HEK293 (cell line): ENCODE data around the gene WWTR1.

Experiments used
- CTCF ChIA-PET: fragments of 350-600 bp; formaldehyde crosslinking; extraction: SDS; loops from one replicate; lab custom pipeline; 2021; ENCODE audit warnings: antibody characterized with exemption; lab: Yijun Ruan, JAX
- POLR2A ChIA-PET: fragments of 300-600 bp; formaldehyde crosslinking; extraction: SDS; loops from one replicate; lab custom pipeline; 2020; ENCODE audit warnings: antibody characterized with exemption, inconsistent platforms; lab: Yijun Ruan, JAX
- H3K27ac ChIP-seq: fragments of 200-500 bp; sonication (Bioruptor generic); 2 replicates; pipeline ENCODE4 v1.5.1; 2014; ENCODE audit warnings: low read depth, low read length, control low read depth, inconsistent platforms; ENCODE audit errors: extremely low read depth
- H3K36me3 ChIP-seq, 2 experiments: fragments of 200-500 bp in 1 of 2; sonication (Bioruptor generic) in 1 of 2; 1 replicate in 1 of 2; 2 replicates in 1 of 2; pipeline ENCODE4 v1.5.1; 2014 to 2017; ENCODE audit warnings: inconsistent platforms in 2 of 2, low read length in 2 of 2; ENCODE audit not compliant: control insufficient read depth in 2 of 2, insufficient read depth in 1 of 2
- H3K4me1 ChIP-seq: fragments of 200-500 bp; sonication (Bioruptor generic); 2 replicates; pipeline ENCODE4 v1.5.1; 2014; ENCODE audit warnings: mild to moderate bottlenecking, low read length, inconsistent platforms; ENCODE audit not compliant: control insufficient read depth, insufficient read depth
- H3K4me3 ChIP-seq: 2 replicates; pipeline ENCODE4 v1.5.1; 2011; ENCODE audit warnings: low read depth, mild to moderate bottlenecking, control low read depth, low read length, moderate library complexity
- H3K9me3 ChIP-seq: fragments of 200-500 bp; sonication (Bioruptor generic); 2 replicates; pipeline ENCODE4 v1.5.1; 2014; ENCODE audit warnings: low read depth, low read length, inconsistent platforms; ENCODE audit not compliant: control insufficient read depth, insufficient read depth
- BCL11A ChIP-seq: fragments of 450-650 bp; formaldehyde crosslinking; IDR thresholded peaks from 2 replicates; pipeline ENCODE4 v1.5.1; 2016; ENCODE audit warnings: low read depth, missing biosample characterization, missing genetic modification characterization
- HIC1 ChIP-seq: fragments of 450-650 bp; formaldehyde crosslinking; IDR thresholded peaks from 2 replicates; pipeline ENCODE4 v1.5.1; 2016; ENCODE audit warnings: missing biosample characterization, missing genetic modification characterization
- PRDM1 ChIP-seq: fragments of 450-650 bp; formaldehyde crosslinking; IDR thresholded peaks from 2 replicates; pipeline ENCODE4; 2016; ENCODE audit warnings: missing biosample characterization, missing genetic modification characterization
- REST ChIP-seq: fragments of 450-650 bp; formaldehyde crosslinking; IDR thresholded peaks from 2 replicates; pipeline ENCODE4 v1.5.1; 2016; ENCODE audit warnings: missing biosample characterization, missing genetic modification characterization
- SCRT1 ChIP-seq: fragments of 450-650 bp; formaldehyde crosslinking; IDR thresholded peaks from 2 replicates; pipeline ENCODE4 v1.5.1; 2016; ENCODE audit warnings: missing biosample characterization, missing genetic modification characterization, borderline replicate concordance
- ZBTB1 ChIP-seq: fragments of 450-650 bp; formaldehyde crosslinking; IDR thresholded peaks from 2 replicates; pipeline ENCODE4 v1.5.1; 2016; ENCODE audit warnings: missing biosample characterization, missing genetic modification characterization
- ZFP69B ChIP-seq: fragments of 450-650 bp; formaldehyde crosslinking; IDR thresholded peaks from 2 replicates; pipeline ENCODE4 v1.5.1; 2016; ENCODE audit warnings: missing biosample characterization, missing genetic modification characterization
- ZNF10 ChIP-seq: fragments of 450-650 bp; formaldehyde crosslinking; IDR thresholded peaks from 2 replicates; pipeline ENCODE4 v1.5.1; 2017; ENCODE audit warnings: missing biosample characterization, missing genetic modification characterization
- ZNF140 ChIP-seq: fragments of 450-650 bp; formaldehyde crosslinking; IDR thresholded peaks from 2 replicates; pipeline ENCODE4 v1.5.1; 2016; ENCODE audit warnings: missing biosample characterization, missing genetic modification characterization
- ZNF26 ChIP-seq: fragments of 450-650 bp; formaldehyde crosslinking; IDR thresholded peaks from 2 replicates; pipeline ENCODE4 v1.5.1; 2016; ENCODE audit warnings: missing biosample characterization, missing genetic modification characterization
- ZNF335 ChIP-seq: fragments of 450-650 bp; formaldehyde crosslinking; conservative IDR thresholded peaks from 2 replicates; pipeline ENCODE4 v1.5.1; 2016; ENCODE audit warnings: missing biosample characterization, missing genetic modification characterization
- ZNF501 ChIP-seq: fragments of 450-650 bp; formaldehyde crosslinking; IDR thresholded peaks from 2 replicates; pipeline ENCODE4 v1.5.1; 2016; ENCODE audit warnings: missing biosample characterization, missing genetic modification characterization
- ZNF660 ChIP-seq: fragments of 450-650 bp; IDR thresholded peaks from 2 replicates; pipeline ENCODE4 v1.5.1; 2018; ENCODE audit warnings: missing biosample characterization, mild to moderate bottlenecking, missing genetic modification characterization
- ZNF677 ChIP-seq: fragments of 450-650 bp; IDR thresholded peaks from 2 replicates; pipeline ENCODE4 v1.5.0; 2018; ENCODE audit warnings: missing biosample characterization, mild to moderate bottlenecking, missing genetic modification characterization, moderate library complexity
- ZNF76 ChIP-seq: fragments of 450-650 bp; formaldehyde crosslinking; IDR thresholded peaks from 2 replicates; pipeline ENCODE4; 2016; ENCODE audit warnings: low read depth, missing biosample characterization, missing genetic modification characterization, borderline replicate concordance

The WWTR1 gene

GRCh38 chr3:149703466-149703865 lies 45.6 kb upstream of the WWTR1 start:
- Histone ChIP-seq H3K4me3 (no peak overlapping the region), H3K36me3 (no peaks in the 10 kb centered on the region), H3K9me3 (no peaks in the 10 kb centered on the region), H3K4me1 (no peaks in the 10 kb centered on the region), H3K27ac (no peak overlapping the region)
- TF ChIP-seq HIC1 = no peak
- no peak for TF ChIP-seq ZNF76 (tag by site-specific recombination)
- ChIA-PET CTCF (interaction anchor here (1.8 kb wide), 1 partner anchor 14 kb away, joined by 12 read pairs; no protein-coding TSS in a partner anchor), POLR2A (no interaction called here)

GRCh38 chr3:149702691-149703441 lies 45.0 kb upstream of the WWTR1 start:
- ChIA-PET POLR2A (no interaction called here), CTCF (interaction anchor here (0.7 kb wide), 1 partner anchor 193 kb away, joined by 3 read pairs; no protein-coding TSS in a partner anchor)

GRCh38 chr3:149701977-149702350 lies 44.1 kb upstream of the WWTR1 start:
- H3K36me3 ChIP-seq = no peaks in the 10 kb centered on the region
- H3K4me3 ChIP-seq = no peak overlapping the region
- H3K27ac ChIP-seq = no peak overlapping the region
- ChIA-PET CTCF (interaction anchor here (1.2 kb wide), 1 partner anchor 15 kb away, joined by 5 read pairs; no protein-coding TSS in a partner anchor), POLR2A (no interaction called here)
- H3K9me3 ChIP-seq = no peaks in the 10 kb centered on the region
- H3K4me1 ChIP-seq = no peaks in the 10 kb centered on the region
- TF ChIP-seq ZFP69B (tag by site-specific recombination) = no peak
- TF ChIP-seq ZNF140 (tag by site-specific recombination) = no peak
- no peak for TF ChIP-seq PRDM1 (tag by site-specific recombination)
- no peak for TF ChIP-seq ZNF76 (tag by site-specific recombination)
- TF ChIP-seq ZBTB1 (tag by site-specific recombination) = no peak
- no peak for TF ChIP-seq REST (tag by site-specific recombination)
- no peak for TF ChIP-seq ZNF677 (tag by site-specific recombination)
- TF ChIP-seq ZNF26 (tag by site-specific recombination) = no peak
- TF ChIP-seq ZNF335 = no peak

More at GRCh38 chr3:149702691-149703441, 45.0 kb upstream of the WWTR1 start:
- TF ChIP-seq BCL11A (tag by site-specific recombination) = no peak
- TF ChIP-seq ZNF26 (tag by site-specific recombination) = no peak
- no peak for TF ChIP-seq HIC1
- TF ChIP-seq SCRT1 = no peak
- TF ChIP-seq ZNF501 (tag by site-specific recombination) = no peak
- no peak for TF ChIP-seq ZNF140 (tag by site-specific recombination)
- TF ChIP-seq ZNF10 (tag by site-specific recombination) = no peak
- TF ChIP-seq ZNF660 (tag by site-specific recombination) = no peak
- Histone ChIP-seq H3K9me3 (no peaks in the 10 kb centered on the region), H3K4me1 (no peaks in the 10 kb centered on the region), H3K36me3 (no peaks in the 10 kb centered on the region), H3K27ac (no peak overlapping the region), H3K4me3 (no peak overlapping the region)
